Glutamatergic neuron (in vitro differentiated cells): ENCODE measurements around the gene SUB1. TPM values are rescaled to one million over a fixed set of nuclear protein-coding genes. Genes with fewer than 3 reads are reported as not detected.
A peak's percentile ranks its signal among the peaks of the same experiment; 100 is the strongest.

Experiments used
- DNase-seq: peaks from one replicate; pipeline ENCODE4 v3.0.0; 2022
- H3K27ac Mint-ChIP-seq: one replicate; pipeline ENCODE4 v1.8.0; 2020; ENCODE audit warnings: mild to moderate bottlenecking, mixed read lengths, inconsistent platforms; ENCODE audit not compliant: unreplicated experiment
- H3K27me3 Mint-ChIP-seq: one replicate; pipeline ENCODE4 v1.8.0; 2020; ENCODE audit warnings: mild to moderate bottlenecking, moderate library complexity, mixed read lengths, inconsistent platforms; ENCODE audit not compliant: unreplicated experiment
- H3K36me3 Mint-ChIP-seq: one replicate; pipeline ENCODE4 v1.8.0; 2020; ENCODE audit warnings: mild to moderate bottlenecking, mixed read lengths, inconsistent platforms; ENCODE audit not compliant: unreplicated experiment
- H3K4me1 Mint-ChIP-seq: one replicate; pipeline ENCODE4 v1.8.0; 2020; ENCODE audit warnings: mild to moderate bottlenecking, low read depth, mixed read lengths, inconsistent platforms; ENCODE audit not compliant: unreplicated experiment
- H3K4me3 Mint-ChIP-seq: one replicate; pipeline ENCODE4 v1.8.0; 2020; ENCODE audit warnings: mild to moderate bottlenecking, mixed read lengths, inconsistent platforms; ENCODE audit not compliant: unreplicated experiment
- H3K9me3 Mint-ChIP-seq: one replicate; pipeline ENCODE4 v1.8.0; 2020; ENCODE audit warnings: mild to moderate bottlenecking, moderate library complexity, mixed read lengths, inconsistent platforms; ENCODE audit not compliant: unreplicated experiment
- total RNA-seq: library from RNA; stranded (reverse); fragmentation: NEBNext Ultra II Directional; extraction: Animal tissue kit (Norgen Biotek cat#: 25700); gene quantifications from one replicate; pipeline ENCODE4 v1.2.1, GENCODE V29; 2021; ENCODE audit not compliant: unreplicated experiment
- TF ChIP-seq, protein P1 (sequence below): fragments of 200-600 bp; sonication (generic); IDR thresholded peaks from one replicate; pipeline ENCODE4 v1.5.0; 2021; ENCODE audit not compliant: partially characterized antibody, unreplicated experiment

The SUB1 gene
- total RNA-seq, 1 donor from 2014 or later = 172 TPM

DNA sequence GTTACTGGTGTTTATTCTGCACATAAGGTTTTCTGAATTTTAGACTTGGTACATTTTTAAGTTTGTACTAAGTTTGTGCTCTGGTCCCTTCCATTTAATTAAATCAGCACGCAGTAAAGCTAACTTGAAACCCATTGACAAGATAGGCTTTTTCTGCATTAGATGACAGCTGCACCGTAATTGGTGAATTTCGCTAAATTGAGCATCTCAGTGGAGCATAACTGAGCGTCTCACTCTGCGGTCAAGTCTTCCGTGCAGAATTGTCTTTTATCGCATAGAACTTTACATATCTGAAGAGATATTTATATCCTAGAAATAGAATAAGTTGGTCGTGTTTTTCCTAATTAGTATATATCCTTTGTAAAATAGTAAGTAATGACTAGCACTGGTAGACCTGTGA is 4.1 kb downstream of the SUB1 start:
- TF ChIP-seq, protein P1, sequence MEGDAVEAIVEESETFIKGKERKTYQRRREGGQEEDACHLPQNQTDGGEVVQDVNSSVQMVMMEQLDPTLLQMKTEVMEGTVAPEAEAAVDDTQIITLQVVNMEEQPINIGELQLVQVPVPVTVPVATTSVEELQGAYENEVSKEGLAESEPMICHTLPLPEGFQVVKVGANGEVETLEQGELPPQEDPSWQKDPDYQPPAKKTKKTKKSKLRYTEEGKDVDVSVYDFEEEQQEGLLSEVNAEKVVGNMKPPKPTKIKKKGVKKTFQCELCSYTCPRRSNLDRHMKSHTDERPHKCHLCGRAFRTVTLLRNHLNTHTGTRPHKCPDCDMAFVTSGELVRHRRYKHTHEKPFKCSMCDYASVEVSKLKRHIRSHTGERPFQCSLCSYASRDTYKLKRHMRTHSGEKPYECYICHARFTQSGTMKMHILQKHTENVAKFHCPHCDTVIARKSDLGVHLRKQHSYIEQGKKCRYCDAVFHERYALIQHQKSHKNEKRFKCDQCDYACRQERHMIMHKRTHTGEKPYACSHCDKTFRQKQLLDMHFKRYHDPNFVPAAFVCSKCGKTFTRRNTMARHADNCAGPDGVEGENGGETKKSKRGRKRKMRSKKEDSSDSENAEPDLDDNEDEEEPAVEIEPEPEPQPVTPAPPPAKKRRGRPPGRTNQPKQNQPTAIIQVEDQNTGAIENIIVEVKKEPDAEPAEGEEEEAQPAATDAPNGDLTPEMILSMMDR = no peak
- H3K36me3 Mint-ChIP-seq = no peaks in the 10 kb centered on the region
- no peak for DNase-seq
- no peak overlapping the region for H3K4me3 Mint-ChIP-seq
- no peak overlapping the region for H3K27ac Mint-ChIP-seq
- H3K4me1 Mint-ChIP-seq = peaks cover 12% of the 10 kb centered on the region
- H3K27me3 Mint-ChIP-seq = peaks cover 2% of the 10 kb centered on the region
- peaks cover 5% of the 10 kb centered on the region for H3K9me3 Mint-ChIP-seq

DNA sequence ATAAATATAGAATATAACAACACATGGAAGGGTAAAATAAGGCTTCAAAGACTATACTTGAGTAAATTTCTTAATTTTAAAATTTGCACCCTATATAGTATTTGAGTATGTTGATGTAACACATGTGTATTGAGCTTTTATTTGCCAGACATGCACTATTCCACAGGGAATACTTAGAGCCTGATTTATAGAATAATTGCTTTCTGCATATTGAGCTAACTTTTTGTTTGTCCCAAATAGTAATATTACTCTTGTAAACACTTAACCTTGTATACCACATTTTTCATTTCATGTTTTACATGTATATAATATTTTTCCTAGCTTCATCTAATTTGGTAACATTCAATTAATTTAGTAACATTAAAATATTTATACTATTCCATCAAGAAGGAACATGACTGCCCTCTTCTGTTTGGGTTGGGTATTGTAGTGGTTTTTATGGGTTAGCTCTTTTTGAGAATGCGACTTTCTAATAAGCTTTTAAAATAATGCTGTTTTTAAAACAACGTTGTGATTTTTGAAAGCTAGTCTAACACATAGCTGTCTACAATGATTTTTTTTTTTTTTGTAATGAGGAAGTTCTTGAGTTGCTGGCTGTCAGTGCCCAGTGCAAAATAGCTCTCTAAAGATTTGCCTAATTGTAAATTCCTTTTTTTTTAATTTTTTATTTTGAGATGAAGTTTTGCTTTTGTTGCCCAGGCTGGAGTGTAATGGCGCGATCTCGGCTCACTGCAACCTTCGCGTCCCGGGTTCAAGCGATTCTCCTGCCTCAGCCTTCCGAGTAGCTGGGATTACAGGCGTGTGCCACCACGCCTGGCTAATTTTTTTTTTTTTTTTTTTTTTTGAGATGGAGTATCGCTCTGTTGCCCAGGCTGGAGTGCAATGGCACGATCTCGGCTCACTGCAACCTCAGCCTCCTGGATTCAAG is 4.8 kb downstream of the SUB1 start:
- TF ChIP-seq, protein P1 = peak; percentile 82
- no peak overlapping the region for H3K4me3 Mint-ChIP-seq
- peaks cover 5% of the 10 kb centered on the region for H3K9me3 Mint-ChIP-seq
- no peaks in the 10 kb centered on the region for H3K36me3 Mint-ChIP-seq
- peaks cover 2% of the 10 kb centered on the region for H3K27me3 Mint-ChIP-seq
- DNase-seq = no peak
- no peak overlapping the region for H3K27ac Mint-ChIP-seq
- peaks cover 8% of the 10 kb centered on the region for H3K4me1 Mint-ChIP-seq

DNA sequence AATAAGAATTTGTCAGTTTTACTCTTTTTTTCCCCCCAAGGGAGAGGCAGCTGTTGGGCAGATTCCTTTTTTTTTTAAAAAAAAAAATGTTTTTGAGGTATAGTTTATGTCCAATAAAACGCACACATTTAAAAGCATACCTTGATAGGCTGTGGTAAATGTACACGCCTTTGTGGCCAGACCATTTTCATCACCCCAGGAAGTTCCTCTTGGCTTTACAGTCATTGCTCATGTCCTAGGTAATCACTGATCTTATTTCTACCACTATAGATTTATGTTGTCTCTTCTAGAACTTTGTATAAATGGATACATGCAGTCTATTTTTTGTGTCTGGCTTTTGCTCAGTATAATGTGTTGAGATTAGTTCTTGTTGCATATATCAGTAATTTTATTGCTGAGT is 9.8 kb downstream of the SUB1 start:
- Mint-ChIP-seq H3K27me3 (no peaks in the 10 kb centered on the region), H3K9me3 (no peaks in the 10 kb centered on the region), H3K4me1 (no peaks in the 10 kb centered on the region), H3K36me3 (no peaks in the 10 kb centered on the region), H3K27ac (no peak overlapping the region), H3K4me3 (no peak overlapping the region)
- no peak for DNase-seq
- TF ChIP-seq, protein P1 = no peak

DNA sequence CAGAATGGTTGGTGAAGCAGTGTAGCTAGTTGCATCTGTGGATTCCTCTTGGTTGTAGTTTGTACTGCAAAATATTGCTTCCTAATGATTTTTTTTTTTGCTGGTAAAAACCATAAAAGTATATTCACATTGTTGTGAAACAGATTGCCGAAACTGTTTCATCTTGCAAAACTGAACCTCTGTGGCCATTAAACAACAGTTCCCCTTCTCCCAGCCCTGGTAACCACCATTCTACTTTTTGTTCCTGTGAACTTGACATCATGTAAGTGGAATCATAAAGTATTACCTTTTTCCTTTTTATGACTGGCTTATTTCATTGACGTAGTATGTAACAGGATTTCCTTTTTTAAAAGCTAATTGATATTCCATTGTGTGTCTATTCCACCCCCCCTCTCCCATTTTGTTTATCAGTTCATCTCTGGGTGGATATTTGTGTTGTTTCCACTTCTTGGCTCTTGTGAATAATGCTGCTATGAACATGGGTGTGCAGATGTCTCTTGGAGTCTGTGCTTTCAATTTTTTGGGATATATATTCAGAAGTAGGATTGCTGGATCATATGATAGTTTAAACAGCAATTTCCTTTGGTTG is 11.8 kb downstream of the SUB1 start:
- H3K27me3 Mint-ChIP-seq = no peaks in the 10 kb centered on the region
- DNase-seq = no peak
- peaks cover 3% of the 10 kb centered on the region for H3K4me1 Mint-ChIP-seq
- H3K4me3 Mint-ChIP-seq = no peak overlapping the region
- no peak overlapping the region for H3K27ac Mint-ChIP-seq
- TF ChIP-seq, protein P1 = no peak
- no peaks in the 10 kb centered on the region for H3K36me3 Mint-ChIP-seq
- no peaks in the 10 kb centered on the region for H3K9me3 Mint-ChIP-seq
